Activated B cell treated with CpG ODN at 0.5 μM for 24 hours (primary cell): ENCODE results near the gene PRKCD. TPM values are rescaled to one million over a fixed set of nuclear protein-coding genes. Genes with fewer than 3 reads are reported as not detected.

Experiments
- ATAC-seq: fragments of 200-7000 bp; cut with Tn5 transposase; one replicate; pipeline ENCODE4 v1.10.0; 2021; ENCODE audit warnings: low read depth, mild to moderate bottlenecking, moderate library complexity
- CTCF ChIA-PET: fragments of 350-600 bp; sonication (Branson Sonifier 250); formaldehyde crosslinking; loops from one replicate; lab custom pipeline; 2021; ENCODE audit warnings: antibody characterized with exemption; lab: Charles Lee
- POLR2A ChIA-PET: fragments of 350-600 bp; sonication (Branson Sonifier 250); formaldehyde crosslinking; loops from one replicate; lab custom pipeline; 2021; ENCODE audit warnings: antibody characterized with exemption; lab: Charles Lee
- DNase-seq: peaks from one replicate; pipeline ENCODE4 v3.0.0; 2022
- H3K27ac Mint-ChIP-seq: one replicate; pipeline ENCODE4 v1.8.0; 2020; ENCODE audit warnings: mixed read lengths
- H3K27me3 Mint-ChIP-seq: one replicate; pipeline ENCODE4 v1.8.0; 2021; ENCODE audit warnings: mixed read lengths
- H3K36me3 Mint-ChIP-seq: one replicate; pipeline ENCODE4 v1.8.0; 2021; ENCODE audit warnings: low read depth, mixed read lengths
- H3K4me1 Mint-ChIP-seq: one replicate; pipeline ENCODE4 v1.8.0; 2021; ENCODE audit warnings: mixed read lengths
- H3K4me3 Mint-ChIP-seq: one replicate; pipeline ENCODE4 v1.8.0; 2020; ENCODE audit warnings: mild to moderate bottlenecking, mixed read lengths
- H3K9me3 Mint-ChIP-seq: one replicate; pipeline ENCODE4 v1.8.0; 2020; ENCODE audit warnings: mixed read lengths
- CTCF ChIP-seq: fragments of 200-600 bp; IDR thresholded peaks from one replicate; pipeline ENCODE4 v1.8.0; 2022; ENCODE audit warnings: antibody characterized with exemption, mild to moderate bottlenecking
- intact Hi-C: fragments of 100-400 bp; cut with micrococcal nuclease; formaldehyde crosslinking; loops from one replicate; pipeline ENCODE4 v1.15.1; 2024
- total RNA-seq: library from RNA; stranded (reverse); gene quantifications from 2 replicates; pipeline ENCODE4 v1.2.3, GENCODE V29; 2022

PRKCD gene
- total RNA-seq, 1 donor from 2014 or later, result 60.4 TPM

GRCh38 chr3:53153980-53154379 is 7.0 kb upstream of the PRKCD start:
- TF ChIP-seq CTCF, result no peak
- no peak overlapping the region for H3K27ac Mint-ChIP-seq
- no peaks in the 10 kb centered on the region for H3K9me3 Mint-ChIP-seq
- H3K36me3 Mint-ChIP-seq, result no peaks in the 10 kb centered on the region
- DNase-seq (no peak), ATAC-seq (no peak)
- ChIA-PET POLR2A (no interaction called here), CTCF (no interaction called here)
- intact Hi-C loops, result no loop called here
- H3K4me1 Mint-ChIP-seq, result peaks cover 15% of the 10 kb centered on the region
- H3K4me3 Mint-ChIP-seq, result no peak overlapping the region
- peaks cover 19% of the 10 kb centered on the region for H3K27me3 Mint-ChIP-seq

DNA sequence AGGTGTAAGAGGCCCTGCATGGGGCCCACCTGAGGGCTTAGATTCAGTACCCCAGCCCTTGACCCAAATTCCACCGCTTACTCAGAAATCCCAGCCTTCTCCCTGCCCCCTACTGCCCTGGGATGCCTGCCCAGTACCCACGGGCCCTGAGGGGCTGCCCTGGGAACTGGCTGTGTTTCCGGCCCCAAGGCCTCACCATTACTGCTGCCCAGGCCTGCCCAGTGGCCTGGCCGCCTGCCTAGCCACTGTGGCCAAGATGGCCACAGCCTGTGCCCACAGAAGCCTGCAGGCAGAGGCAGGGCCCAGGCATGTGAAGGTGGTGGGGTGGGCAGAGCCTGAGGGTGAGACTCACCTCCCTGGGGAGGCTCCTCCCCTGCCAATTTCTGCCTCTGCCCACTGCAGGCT is 6.1 kb upstream of the PRKCD start:
- intact Hi-C loops, result no loop called here
- Mint-ChIP-seq H3K9me3 (no peaks in the 10 kb centered on the region), H3K27ac (no peak overlapping the region), H3K4me1 (peaks cover 21% of the 10 kb centered on the region), H3K4me3 (no peak overlapping the region), H3K36me3 (no peaks in the 10 kb centered on the region), H3K27me3 (peaks cover 19% of the 10 kb centered on the region)
- ChIA-PET POLR2A (no interaction called here), CTCF (no interaction called here)
- DNase-seq (no peak), ATAC-seq (no peak)
- no peak for TF ChIP-seq CTCF

DNA sequence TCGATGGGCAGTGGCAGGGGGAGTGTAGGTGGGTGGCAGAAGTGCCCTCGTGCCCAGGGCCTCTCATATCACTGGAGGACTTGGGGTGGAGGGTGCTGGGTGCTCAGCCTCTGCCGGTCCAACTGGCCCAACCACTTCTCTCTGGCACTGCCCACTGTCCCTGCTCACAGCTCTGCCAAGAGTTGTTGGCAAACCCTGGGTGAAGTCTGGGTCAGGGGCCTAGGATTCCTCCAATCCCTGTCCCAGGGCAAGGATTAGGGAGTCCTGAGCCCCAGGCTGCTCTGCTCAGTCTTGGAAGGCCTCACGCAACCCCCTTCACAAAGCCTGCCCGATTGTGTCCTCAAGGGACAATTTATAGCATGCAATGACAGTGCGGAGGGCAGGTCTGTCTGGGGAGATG is 5.2 kb upstream of the PRKCD start:
- ATAC-seq, result no peak
- Mint-ChIP-seq H3K36me3 (no peaks in the 10 kb centered on the region), H3K27me3 (peaks cover 19% of the 10 kb centered on the region), H3K4me3 (no peak overlapping the region), H3K4me1 (peaks cover 28% of the 10 kb centered on the region), H3K9me3 (no peaks in the 10 kb centered on the region), H3K27ac (no peak overlapping the region)
- TF ChIP-seq CTCF, result no peak
- POLR2A ChIA-PET, result no interaction called here
- CTCF ChIA-PET, result no interaction called here
- DNase-seq, result no peak
- intact Hi-C loops, result no loop called here

DNA sequence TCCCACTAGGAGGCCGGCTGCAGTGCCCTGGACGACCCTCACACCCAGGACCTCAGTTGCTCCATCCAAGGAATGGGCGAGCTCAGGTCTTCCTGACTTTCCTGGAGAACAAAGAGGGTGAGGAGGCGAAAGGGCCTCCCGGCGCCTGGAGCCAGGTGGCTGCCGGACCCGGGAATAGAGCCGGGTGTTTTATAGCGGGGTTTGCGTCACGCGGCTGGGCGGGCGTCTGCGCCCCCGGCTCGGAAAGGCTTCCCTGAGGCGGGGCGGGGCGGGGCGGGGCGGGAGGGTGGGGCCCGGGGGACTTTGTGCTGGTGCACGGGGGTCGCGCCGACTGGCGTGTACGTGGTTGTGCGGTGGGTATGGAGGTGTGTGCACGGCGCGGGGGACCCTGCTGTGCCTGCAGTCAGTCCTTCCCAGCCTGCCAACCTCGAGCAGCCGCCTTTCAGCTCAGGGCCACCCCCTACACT is 4.6 kb upstream of the PRKCD start:
- no peak overlapping the region for H3K27ac Mint-ChIP-seq
- H3K27me3 Mint-ChIP-seq, result peaks cover 19% of the 10 kb centered on the region
- ChIA-PET CTCF (interaction anchor here (1.6 kb wide), 1 partner anchor 40 kb away, joined by 5 read pairs; no protein-coding TSS in a partner anchor), POLR2A (interaction anchor here (0.9 kb wide), 1 partner anchor 11 kb away, joined by 3 read pairs; no protein-coding TSS in a partner anchor)
- H3K4me3 Mint-ChIP-seq, result peak overlapping the region; percentile 38
- H3K9me3 Mint-ChIP-seq, result no peaks in the 10 kb centered on the region
- DNase-seq (no peak), ATAC-seq (no peak)
- intact Hi-C loops, result no loop called here
- TF ChIP-seq CTCF, result no peak
- peaks cover 1% of the 10 kb centered on the region for H3K36me3 Mint-ChIP-seq
- peaks cover 28% of the 10 kb centered on the region for H3K4me1 Mint-ChIP-seq

DNA sequence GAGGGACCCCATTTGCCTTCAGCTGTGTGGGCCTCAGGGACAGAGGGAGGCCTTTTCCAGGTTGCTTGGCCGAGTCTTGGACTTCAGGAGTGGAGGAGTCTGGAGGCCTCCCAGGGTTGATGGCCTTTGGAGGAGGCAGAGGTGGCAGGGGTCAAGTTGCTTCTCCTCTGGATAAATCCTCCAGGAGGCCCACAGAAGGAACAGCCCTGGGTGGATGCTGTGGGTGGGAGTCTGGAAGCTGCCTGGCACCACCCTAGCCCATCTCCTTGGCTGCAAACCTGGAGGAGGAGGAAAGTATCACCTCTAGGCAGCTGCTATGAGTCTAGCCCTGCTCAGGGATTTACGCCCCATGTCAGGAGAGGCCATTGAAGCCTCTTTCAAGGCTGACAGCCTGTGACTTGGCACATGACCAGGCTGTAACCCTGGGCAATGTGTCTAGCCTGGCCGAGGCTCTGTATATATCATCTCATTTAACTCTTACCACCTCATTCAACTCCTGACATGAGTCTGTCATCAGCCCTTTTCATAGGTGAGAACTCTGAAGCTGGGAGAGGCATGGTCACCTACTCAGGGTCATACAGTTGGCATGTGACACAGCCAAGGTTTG is 2.9 kb upstream of the PRKCD start:
- Mint-ChIP-seq H3K4me1 (peaks cover 36% of the 10 kb centered on the region), H3K4me3 (no peak overlapping the region), H3K36me3 (peaks cover 5% of the 10 kb centered on the region), H3K27ac (no peak overlapping the region), H3K27me3 (peaks cover 18% of the 10 kb centered on the region), H3K9me3 (no peaks in the 10 kb centered on the region)
- intact Hi-C loops, result no loop called here
- ChIA-PET POLR2A (interaction anchor here (0.8 to 1.3 kb wide), 6 partner anchors 9 to 37 kb away, joined by 3 to 5 read pairs (median 4); no protein-coding TSS in a partner anchor), CTCF (interaction anchor here (1.4 to 4.2 kb wide), 2 partner anchors 24 to 38 kb away, joined by 10 to 30 read pairs; no protein-coding TSS in a partner anchor)
- no peak for ATAC-seq
- no peak for DNase-seq
- no peak for TF ChIP-seq CTCF
